GM23338 (cell line): Measurements from ENCODE around the gene RFX2. TPM values are rescaled to one million over a fixed set of nuclear protein-coding genes. Genes with fewer than 3 reads are reported as not detected.

ENCODE experiments used
- ATAC-seq: fragments of 200-7000 bp; cut with Tn5 transposase; 3 replicates; pipeline ENCODE4 v1.9.1; 2020
- DNase-seq: peaks from one replicate; pipeline ENCODE4 v3.0.0-alpha.2; 2015; ENCODE audit warnings: low spot score
- H2AFZ ChIP-seq: fragments of 200-600 bp; sonication (generic); 2 replicates; pipeline ENCODE4 v1.8.0; 2016; ENCODE audit warnings: antibody characterized with exemption, mild to moderate bottlenecking, moderate library complexity
- H3F3A ChIP-seq: fragments of 200-600 bp; sonication (generic); replicated peaks from 2 replicates; pipeline ENCODE4 v1.8.0; 2017; ENCODE audit warnings: antibody characterized with exemption, mixed run types, low read depth
- H3K27ac ChIP-seq: fragments of 200-600 bp; sonication (generic); 2 replicates; pipeline ENCODE4 v1.6.1; 2016; ENCODE audit warnings: low read depth
- H3K27me3 ChIP-seq: fragments of 200-600 bp; sonication (generic); 2 replicates; pipeline ENCODE4 v1.8.0; 2016; ENCODE audit warnings: mild to moderate bottlenecking, mixed run types, moderate library complexity; ENCODE audit not compliant: insufficient read depth
- H3K36me3 ChIP-seq: fragments of 200-600 bp; sonication (generic); 2 replicates; pipeline ENCODE4 v1.8.0; 2016; ENCODE audit warnings: mild to moderate bottlenecking; ENCODE audit not compliant: insufficient read depth
- H3K4me1 ChIP-seq: fragments of 200-600 bp; sonication (generic); 2 replicates; pipeline ENCODE4 v1.8.0; 2016; ENCODE audit warnings: mild to moderate bottlenecking, moderate library complexity; ENCODE audit not compliant: insufficient read depth
- H3K4me2 ChIP-seq: fragments of 200-600 bp; sonication (generic); 2 replicates; pipeline ENCODE4 v1.7.1; 2017; ENCODE audit warnings: mixed run types
- H3K4me3 ChIP-seq: fragments of 200-600 bp; sonication (generic); 2 replicates; pipeline ENCODE4 v1.6.1; 2016; ENCODE audit warnings: mixed run types
- H3K79me2 ChIP-seq: fragments of 200-600 bp; sonication (generic); replicated peaks from 2 replicates; pipeline ENCODE4 v1.8.0; 2017; ENCODE audit warnings: mild to moderate bottlenecking; ENCODE audit not compliant: insufficient read depth
- H3K9me2 ChIP-seq: fragments of 200-600 bp; sonication (generic); 2 replicates; pipeline ENCODE4 v1.8.0; 2017; ENCODE audit not compliant: insufficient read depth
- H4K20me1 ChIP-seq: fragments of 200-600 bp; sonication (generic); replicated peaks from 2 replicates; pipeline ENCODE4 v1.8.0; 2017; ENCODE audit warnings: mild to moderate bottlenecking; ENCODE audit not compliant: insufficient read depth
- H3K27ac Mint-ChIP-seq: 2 replicates; pipeline ENCODE4 v1.8.0; 2020; ENCODE audit warnings: inconsistent platforms, mild to moderate bottlenecking, moderate library complexity, mixed read lengths
- H3K27me3 Mint-ChIP-seq: 3 replicates; pipeline ENCODE4 v1.8.0; 2022; ENCODE audit warnings: low read depth, mild to moderate bottlenecking, moderate library complexity, mixed read lengths, inconsistent platforms; ENCODE audit not compliant: insufficient read depth, poor library complexity
- H3K36me3 Mint-ChIP-seq: 3 replicates; pipeline ENCODE4 v1.8.0; 2021; ENCODE audit warnings: low read depth, mild to moderate bottlenecking, inconsistent platforms, moderate library complexity, mixed read lengths
- H3K4me1 Mint-ChIP-seq: 3 replicates; pipeline ENCODE4 v1.8.0; 2020; ENCODE audit warnings: mild to moderate bottlenecking, inconsistent platforms, mixed read lengths
- H3K4me3 Mint-ChIP-seq: 3 replicates; pipeline ENCODE4 v1.8.0; 2021; ENCODE audit warnings: moderate library complexity, mild to moderate bottlenecking, inconsistent platforms, mixed read lengths
- H3K9me3 Mint-ChIP-seq: 3 replicates; pipeline ENCODE4 v1.8.0; 2020; ENCODE audit warnings: moderate library complexity, mild to moderate bottlenecking, inconsistent platforms, mixed read lengths
- CREB1 ChIP-seq: fragments of 250-450 bp; sonication (Bioruptor Pico); IDR thresholded peaks from 2 replicates; pipeline ENCODE4 v1.5.0; 2020; ENCODE audit warnings: low read depth, mild to moderate bottlenecking, moderate library complexity
- CTCF ChIP-seq, 2 experiments: fragments of 200-600 bp in 1 of 2; sonication (generic) in 1 of 2; conservative IDR thresholded peaks; 2 replicates each; pipeline versions ENCODE4 v1.5.1 to v1.6.1; 2016 to 2017; ENCODE audit warnings: antibody characterized with exemption in 2 of 2, low read depth in 2 of 2, mild to moderate bottlenecking in 2 of 2, moderate library complexity in 1 of 2
- EZH2 ChIP-seq: fragments of 200-600 bp; sonication (generic); IDR thresholded peaks from one replicate; pipeline ENCODE4 v1.8.0; 2017; ENCODE audit warnings: antibody characterized with exemption, mild to moderate bottlenecking, low read depth; ENCODE audit not compliant: unreplicated experiment
- EZH2phosphoT487 ChIP-seq: fragments of 200-600 bp; sonication (generic); IDR thresholded peaks from one replicate; pipeline ENCODE4 v1.8.1; 2018; ENCODE audit warnings: antibody characterized with exemption; ENCODE audit not compliant: unreplicated experiment
- JUNB ChIP-seq: IDR thresholded peaks from one replicate; pipeline ENCODE4 v1.6.1; 2016; ENCODE audit warnings: antibody characterized with exemption; ENCODE audit not compliant: unreplicated experiment
- NANOG ChIP-seq: IDR thresholded peaks from 2 replicates; pipeline ENCODE4 v1.6.1; 2016; ENCODE audit warnings: antibody characterized with exemption, borderline replicate concordance
- POLR2AphosphoS5 ChIP-seq: IDR thresholded peaks from 2 replicates; pipeline ENCODE4 v1.6.1; 2016; ENCODE audit warnings: antibody characterized with exemption, low read depth
- REST ChIP-seq: IDR thresholded peaks from one replicate; pipeline ENCODE4 v1.6.1; 2018; ENCODE audit warnings: antibody characterized with exemption; ENCODE audit not compliant: unreplicated experiment
- STAT1 ChIP-seq: IDR thresholded peaks from one replicate; pipeline ENCODE4 v1.6.1; 2016; ENCODE audit warnings: antibody characterized with exemption; ENCODE audit not compliant: unreplicated experiment
- ZNF114 ChIP-seq: fragments of 250-450 bp; sonication (Bioruptor Pico); IDR thresholded peaks from 2 replicates; pipeline ENCODE4 v1.5.0; 2020; ENCODE audit warnings: mild to moderate bottlenecking, moderate library complexity
- ZNF331 ChIP-seq: fragments of 250-450 bp; sonication (Bioruptor Pico); IDR thresholded peaks from 2 replicates; pipeline ENCODE4 v1.5.0; 2020; ENCODE audit warnings: low read depth, mild to moderate bottlenecking, moderate library complexity
- ZNF462 ChIP-seq: fragments of 250-450 bp; sonication (Bioruptor Pico); IDR thresholded peaks from 2 replicates; pipeline ENCODE4 v1.5.0; 2020; ENCODE audit warnings: mild to moderate bottlenecking, moderate library complexity
- polyA plus RNA-seq: library from polyadenylated mRNA; unstranded; fragments of >200 nt; fragmentation: Nextera tagmentation; extraction: Ambion mirVana; gene quantifications from 2 replicates; pipeline ENCODE4 v1.2.1, GENCODE V29; 2016
- total RNA-seq: library from RNA; depleted of rRNA; stranded (reverse); fragments of >200 nt; shearing (Covaris generic); gene quantifications from 2 replicates; pipeline ENCODE4 v1.2.3, GENCODE V29; 2014
- TF ChIP-seq, protein P1 (sequence below): IDR thresholded peaks from 2 replicates; pipeline ENCODE4 v1.6.1; 2016; ENCODE audit warnings: antibody characterized with exemption

RFX2 gene
- total and polyA plus RNA-seq, 2 experiments from 2014 or later = 4.6 to 13.0 TPM

DNA sequence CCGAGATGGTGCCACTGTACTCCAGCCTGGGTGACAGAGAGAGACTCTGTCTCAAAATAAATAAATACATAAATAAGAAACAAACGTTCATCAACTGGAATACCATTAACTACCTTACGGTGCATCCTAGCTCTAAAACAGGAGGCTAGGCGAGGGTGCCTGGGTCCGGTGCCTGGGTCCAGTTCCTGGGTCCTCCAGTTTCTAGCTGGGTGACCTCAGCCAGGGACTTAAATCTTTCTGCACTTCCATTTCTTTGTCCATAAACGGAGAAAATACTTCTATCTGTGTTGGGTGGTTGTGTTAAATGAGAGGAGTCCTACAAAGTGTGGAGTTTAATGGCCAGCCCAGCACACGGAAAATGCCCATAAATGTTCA lies 34.0 kb downstream of the RFX2 start:
- Mint-ChIP-seq H3K4me3 (no peak overlapping the region), H3K9me3 (no peaks in the 10 kb centered on the region; the same call in 2 of the 3 replicates), H3K27ac (no peak overlapping the region), H3K27me3 (peaks cover 7% of the 10 kb centered on the region), H3K36me3 (no peaks in the 10 kb centered on the region), H3K4me1 (peaks cover 6% of the 10 kb centered on the region; the same call in 1 of the 3 replicates)
- no peak for ATAC-seq
- Histone ChIP-seq H3K36me3 (no peaks in the 10 kb centered on the region), H3K27me3 (no peaks in the 10 kb centered on the region), H3K79me2 (no peaks in the 10 kb centered on the region), H3K4me1 (no peaks in the 10 kb centered on the region), H3K4me3 (no peak overlapping the region), H3K4me2 (no peak overlapping the region), H4K20me1 (no peaks in the 10 kb centered on the region), H3K9me2 (no peaks in the 10 kb centered on the region), H3K27ac (no peak overlapping the region), H2AFZ (no peak overlapping the region), H3F3A (no peaks in the 10 kb centered on the region)
- TF ChIP-seq STAT1 = no peak
- TF ChIP-seq POLR2AphosphoS5 = no peak
- TF ChIP-seq CTCF (conservative IDR thresholded peaks at IDR 0.05; ENCODE audit: low read depth in 2 of 2) = no peak
- TF ChIP-seq REST = no peak
- TF ChIP-seq EZH2phosphoT487 = no peak
- no peak for TF ChIP-seq JUNB
- TF ChIP-seq, protein P1, sequence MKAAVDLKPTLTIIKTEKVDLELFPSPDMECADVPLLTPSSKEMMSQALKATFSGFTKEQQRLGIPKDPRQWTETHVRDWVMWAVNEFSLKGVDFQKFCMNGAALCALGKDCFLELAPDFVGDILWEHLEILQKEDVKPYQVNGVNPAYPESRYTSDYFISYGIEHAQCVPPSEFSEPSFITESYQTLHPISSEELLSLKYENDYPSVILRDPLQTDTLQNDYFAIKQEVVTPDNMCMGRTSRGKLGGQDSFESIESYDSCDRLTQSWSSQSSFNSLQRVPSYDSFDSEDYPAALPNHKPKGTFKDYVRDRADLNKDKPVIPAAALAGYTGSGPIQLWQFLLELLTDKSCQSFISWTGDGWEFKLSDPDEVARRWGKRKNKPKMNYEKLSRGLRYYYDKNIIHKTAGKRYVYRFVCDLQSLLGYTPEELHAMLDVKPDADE = no peak
- TF ChIP-seq ZNF331 (CRISPR knock-in tag) = no peak
- no peak for TF ChIP-seq EZH2
- TF ChIP-seq CREB1 = no peak
- TF ChIP-seq ZNF114 = no peak
- no peak for TF ChIP-seq ZNF462 (CRISPR knock-in tag)
- no peak for TF ChIP-seq NANOG
- DNase-seq = no peak
